Progenitor cell of endocrine pancreas (in vitro differentiated cells): ENCODE measurements around the gene APC2. TPM values are rescaled to one million over a fixed set of nuclear protein-coding genes. Genes with fewer than 3 reads are reported as not detected.

Source experiments
- DNase-seq: peaks from one replicate; pipeline ENCODE4 v3.0.0; 2021; ENCODE audit warnings: low spot score; ENCODE audit not compliant: unreplicated experiment
- H3K27ac Mint-ChIP-seq: 2 replicates; pipeline ENCODE4 v1.8.0; 2021; ENCODE audit warnings: mild to moderate bottlenecking, moderate library complexity, mixed read lengths
- H3K27me3 Mint-ChIP-seq: 2 replicates; pipeline ENCODE4 v1.8.0; 2021; ENCODE audit warnings: mixed read lengths
- H3K36me3 Mint-ChIP-seq: 2 replicates; pipeline ENCODE4 v1.8.0; 2022; ENCODE audit warnings: mixed read lengths; ENCODE audit not compliant: insufficient read depth
- H3K4me1 Mint-ChIP-seq: 2 replicates; pipeline ENCODE4 v1.8.0; 2021; ENCODE audit warnings: low read depth, mixed read lengths
- H3K4me3 Mint-ChIP-seq: 2 replicates; pipeline ENCODE4 v1.8.0; 2021; ENCODE audit warnings: low read depth, mild to moderate bottlenecking, moderate library complexity, mixed read lengths
- H3K9me3 Mint-ChIP-seq: 2 replicates; pipeline ENCODE4 v1.8.0; 2021; ENCODE audit warnings: low read depth, mixed read lengths
- total RNA-seq: library from RNA; stranded (reverse); gene quantifications from 2 replicates; pipeline ENCODE4 v1.2.1, GENCODE V29; 2021
- TF ChIP-seq, protein P1 (sequence below): fragments of 200-600 bp; sonication (generic); IDR thresholded peaks from one replicate; pipeline ENCODE4 v1.5.0; 2021; ENCODE audit warnings: antibody characterized with exemption, mild to moderate bottlenecking; ENCODE audit not compliant: unreplicated experiment

The APC2 gene
- total RNA-seq, 1 donor from 2014 or later = 5.8 TPM

DNA sequence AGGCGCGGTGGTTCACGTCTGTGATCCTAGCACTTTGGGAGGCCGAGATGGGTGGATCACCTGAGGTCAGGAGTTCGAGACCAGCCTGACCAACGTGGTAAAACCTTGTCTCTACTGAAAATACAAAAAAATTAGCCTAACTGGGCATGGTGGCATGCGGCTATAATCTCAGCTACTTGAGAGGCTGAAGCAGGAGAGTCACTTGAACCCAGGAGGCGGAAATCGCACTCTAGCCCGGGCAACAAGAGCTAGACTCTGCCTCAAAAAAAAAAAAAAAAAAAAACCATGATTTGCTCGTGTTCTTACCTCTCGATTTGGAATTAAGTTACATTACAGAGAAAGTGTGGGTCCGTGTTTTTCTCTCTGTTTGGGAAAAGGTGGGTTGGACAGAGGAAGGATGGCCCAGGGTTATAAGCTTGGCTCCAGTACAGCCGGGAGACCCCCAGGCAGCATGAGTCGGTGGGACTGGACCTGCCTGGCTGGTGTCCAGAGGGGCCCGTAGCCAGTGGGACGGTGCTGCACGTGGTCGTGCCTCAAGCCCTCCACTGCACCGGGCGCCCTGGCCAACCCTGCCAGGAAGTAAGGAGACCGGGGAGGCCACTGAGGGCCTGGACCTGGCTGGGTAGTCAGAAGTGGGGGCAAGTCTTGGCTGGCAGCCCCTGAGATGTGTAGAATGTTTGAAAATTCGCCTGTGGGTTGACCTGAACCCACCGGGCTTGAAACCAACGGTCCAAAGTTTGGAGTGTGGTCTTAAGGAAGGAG, 8.1 kb upstream of the APC2 start:
- Mint-ChIP-seq H3K4me3 (no peak overlapping the region), H3K9me3 (no peaks in the 10 kb centered on the region), H3K4me1 (peaks cover 5% of the 10 kb centered on the region), H3K27ac (no peak overlapping the region), H3K27me3 (no peaks in the 10 kb centered on the region), H3K36me3 (peaks cover 18% of the 10 kb centered on the region)
- no peak for DNase-seq
- TF ChIP-seq, protein P1, sequence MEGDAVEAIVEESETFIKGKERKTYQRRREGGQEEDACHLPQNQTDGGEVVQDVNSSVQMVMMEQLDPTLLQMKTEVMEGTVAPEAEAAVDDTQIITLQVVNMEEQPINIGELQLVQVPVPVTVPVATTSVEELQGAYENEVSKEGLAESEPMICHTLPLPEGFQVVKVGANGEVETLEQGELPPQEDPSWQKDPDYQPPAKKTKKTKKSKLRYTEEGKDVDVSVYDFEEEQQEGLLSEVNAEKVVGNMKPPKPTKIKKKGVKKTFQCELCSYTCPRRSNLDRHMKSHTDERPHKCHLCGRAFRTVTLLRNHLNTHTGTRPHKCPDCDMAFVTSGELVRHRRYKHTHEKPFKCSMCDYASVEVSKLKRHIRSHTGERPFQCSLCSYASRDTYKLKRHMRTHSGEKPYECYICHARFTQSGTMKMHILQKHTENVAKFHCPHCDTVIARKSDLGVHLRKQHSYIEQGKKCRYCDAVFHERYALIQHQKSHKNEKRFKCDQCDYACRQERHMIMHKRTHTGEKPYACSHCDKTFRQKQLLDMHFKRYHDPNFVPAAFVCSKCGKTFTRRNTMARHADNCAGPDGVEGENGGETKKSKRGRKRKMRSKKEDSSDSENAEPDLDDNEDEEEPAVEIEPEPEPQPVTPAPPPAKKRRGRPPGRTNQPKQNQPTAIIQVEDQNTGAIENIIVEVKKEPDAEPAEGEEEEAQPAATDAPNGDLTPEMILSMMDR = no peak

DNA sequence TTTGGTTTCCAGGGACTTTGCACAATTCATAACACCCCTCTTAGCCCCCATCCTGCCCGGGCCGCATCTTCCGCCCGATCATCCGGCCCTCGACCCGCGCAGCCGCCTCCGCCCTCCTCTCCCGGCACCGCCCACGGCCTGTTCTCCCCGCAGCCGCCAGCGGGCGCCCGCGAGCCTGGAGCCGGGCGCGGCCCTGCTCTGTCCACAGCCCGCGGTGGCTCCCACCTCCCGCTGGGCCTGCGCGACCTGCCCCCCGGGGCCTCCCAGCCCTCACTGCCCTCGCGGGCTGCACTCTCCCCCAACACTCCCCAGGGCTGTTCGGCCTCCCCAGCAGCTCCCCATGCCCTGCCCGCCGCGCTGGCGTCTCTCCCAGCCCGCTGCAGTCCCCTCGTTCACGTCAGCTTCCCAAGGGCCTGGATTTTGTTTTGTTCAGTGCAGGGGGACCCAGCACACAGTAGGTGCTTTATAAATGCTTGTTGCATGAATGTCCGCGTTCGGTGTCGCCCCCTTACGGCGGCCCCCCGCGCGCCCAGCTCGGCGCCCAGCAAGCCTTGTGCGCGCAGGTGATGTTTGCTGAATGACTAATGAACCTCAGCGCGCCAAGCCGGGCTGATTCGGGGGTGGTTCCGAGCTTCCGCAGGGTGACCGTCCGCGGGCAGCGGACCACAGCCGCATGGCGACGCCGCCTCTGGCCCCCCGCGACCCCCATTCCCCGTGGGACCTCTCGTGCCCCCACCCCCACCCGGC, 4.6 kb upstream of the APC2 start:
- Mint-ChIP-seq H3K36me3 (peaks cover 14% of the 10 kb centered on the region), H3K27me3 (peaks cover 24% of the 10 kb centered on the region), H3K9me3 (no peaks in the 10 kb centered on the region), H3K27ac (no peak overlapping the region), H3K4me1 (peaks cover under 1% of the 10 kb centered on the region), H3K4me3 (peak overlapping the region; percentile 44)
- TF ChIP-seq, protein P1 = peak; percentile 90
- peak; percentile 73 for DNase-seq

DNA sequence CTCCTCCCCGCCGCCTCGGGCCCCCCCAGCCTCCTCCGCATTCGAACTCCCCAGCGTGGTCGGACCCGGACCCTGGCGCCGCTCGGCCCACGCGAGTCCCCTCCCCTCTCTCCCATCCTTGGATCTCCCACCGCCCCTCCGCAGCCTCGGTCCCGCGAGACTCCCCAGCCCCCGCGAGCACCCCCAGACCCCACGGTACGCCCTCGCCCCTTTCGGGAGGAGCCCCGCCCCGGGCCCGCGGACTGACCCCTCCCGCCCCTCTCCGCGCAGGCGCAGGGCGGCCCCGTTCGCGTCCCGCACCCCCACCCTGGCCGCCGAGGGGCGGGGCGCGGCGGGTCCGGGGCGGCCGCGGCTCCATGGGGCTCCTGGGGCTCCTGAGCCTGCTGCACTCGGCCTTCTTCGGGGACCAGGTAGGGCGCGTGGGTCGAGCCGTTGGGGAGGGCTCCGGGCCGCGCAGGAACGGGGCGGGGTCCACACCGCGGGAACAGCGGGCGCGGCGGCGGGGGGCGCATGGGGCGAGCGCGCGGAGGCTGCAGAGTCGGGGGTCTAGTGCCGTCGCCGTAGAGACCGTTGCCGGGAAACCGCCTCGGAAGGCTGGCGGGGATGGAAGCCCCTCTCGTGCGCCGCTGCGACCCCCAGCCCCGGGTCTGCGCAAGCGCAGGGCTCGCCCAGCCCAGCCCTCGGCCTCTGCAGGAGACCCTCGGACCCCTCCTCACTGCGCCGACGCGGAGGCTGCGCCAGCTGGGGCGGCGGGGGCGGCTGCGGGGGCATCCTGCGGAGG, 3.8 kb upstream of the APC2 start:
- Mint-ChIP-seq H3K9me3 (no peaks in the 10 kb centered on the region), H3K4me3 (no peak overlapping the region), H3K27ac (no peak overlapping the region), H3K36me3 (peaks cover 12% of the 10 kb centered on the region), H3K4me1 (no peaks in the 10 kb centered on the region), H3K27me3 (peaks cover 32% of the 10 kb centered on the region)
- DNase-seq = no peak
- TF ChIP-seq, protein P1 = no peak

DNA sequence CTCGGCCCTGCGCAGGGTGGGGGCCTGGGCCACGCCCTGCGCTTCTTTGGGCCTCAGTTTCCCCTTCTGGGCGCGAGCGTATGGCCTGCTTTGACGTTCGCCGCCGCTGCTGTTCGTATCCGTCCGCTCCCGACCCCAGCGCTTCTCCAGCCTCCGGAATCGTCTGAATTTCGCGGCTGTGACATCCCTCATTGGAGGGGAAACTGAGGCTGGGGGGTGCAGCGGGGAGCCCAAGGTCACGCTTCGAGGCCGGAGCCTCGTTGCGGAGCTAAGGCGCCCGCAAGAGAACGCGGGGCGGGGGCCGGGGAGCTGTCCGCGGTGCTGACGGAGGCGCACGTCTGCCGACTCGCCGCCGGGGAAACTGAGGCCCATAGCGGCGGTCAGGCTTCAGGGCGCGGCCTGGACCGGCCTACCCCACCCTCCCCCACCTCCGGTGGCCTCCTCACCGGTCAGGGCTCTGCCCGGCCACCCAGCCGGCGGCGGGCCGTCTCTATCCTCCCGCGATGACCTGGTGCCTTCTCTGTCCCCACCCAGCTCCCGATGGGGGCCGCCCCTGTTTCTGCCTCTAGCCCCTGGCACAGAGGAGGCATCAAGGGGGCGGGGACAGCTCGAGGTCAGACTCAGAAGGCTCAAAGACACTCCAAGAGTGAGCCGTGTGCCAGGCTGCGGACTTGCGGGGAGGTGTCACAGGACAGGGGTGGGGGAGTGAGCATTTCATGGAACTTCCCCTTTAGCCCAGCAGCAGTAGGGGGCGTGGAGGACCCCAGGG, 3.0 kb upstream of the APC2 start:
- Mint-ChIP-seq H3K9me3 (no peaks in the 10 kb centered on the region), H3K4me1 (no peaks in the 10 kb centered on the region), H3K27ac (no peak overlapping the region), H3K4me3 (peak overlapping the region; percentile 54), H3K36me3 (peaks cover 8% of the 10 kb centered on the region), H3K27me3 (peaks cover 34% of the 10 kb centered on the region)
- no peak for DNase-seq
- TF ChIP-seq, protein P1 = no peak
